ENCODE results near the gene CSNK2B.

The CSNK2B gene

DNA sequence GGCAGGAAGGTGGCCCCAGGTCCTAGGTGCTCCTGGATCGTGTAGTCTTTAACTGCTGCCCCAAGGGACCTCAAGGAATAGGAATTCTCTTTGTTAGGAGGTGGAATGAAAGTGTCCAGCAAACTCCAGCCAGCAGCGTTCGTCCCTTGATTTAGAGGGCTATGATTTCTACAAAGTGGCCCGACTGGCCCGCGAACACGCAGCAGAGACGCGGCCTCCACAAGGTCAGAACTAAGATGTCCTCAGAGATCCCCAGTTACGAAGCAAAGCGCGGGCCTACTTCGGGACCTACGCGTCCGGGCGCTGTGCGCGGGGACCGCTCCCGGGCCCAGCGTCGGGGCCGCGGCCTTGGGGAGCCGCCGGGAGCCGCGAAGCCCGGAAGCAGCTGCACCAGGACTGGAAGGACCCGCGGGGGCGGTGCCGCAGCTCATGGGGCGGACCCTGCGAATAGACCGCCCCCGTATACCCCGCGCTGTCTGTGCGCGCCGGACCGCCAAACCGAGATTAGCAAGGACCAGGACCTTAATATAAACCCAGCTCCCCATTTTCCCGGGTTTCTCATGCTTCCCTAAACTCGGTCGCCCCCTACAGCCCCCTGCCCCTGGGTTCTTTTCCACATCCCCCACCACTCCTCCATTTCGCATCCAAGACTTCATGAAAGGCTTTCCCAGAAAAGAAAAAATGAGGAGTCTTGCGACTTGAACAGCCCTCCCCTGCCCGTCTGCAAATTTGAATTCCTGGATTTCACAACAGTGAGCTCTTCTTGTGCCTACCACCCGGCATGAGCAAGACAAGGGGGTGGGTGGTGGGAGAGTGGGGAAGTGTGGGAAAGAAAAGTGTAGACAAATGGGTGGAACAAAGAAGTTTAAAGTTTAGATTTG, 5.3 kb upstream of the CSNK2B start, which contains the start of gene C6orf47:
Gene C6orf47 (minus strand): TSS at position 398 of the 881 bp plus-strand sequence. CDS start 831 bp downstream, outside the sequence.
- peak; percentile 85 for DNase-seq (ENCODE audit: low read depth)

DNA sequence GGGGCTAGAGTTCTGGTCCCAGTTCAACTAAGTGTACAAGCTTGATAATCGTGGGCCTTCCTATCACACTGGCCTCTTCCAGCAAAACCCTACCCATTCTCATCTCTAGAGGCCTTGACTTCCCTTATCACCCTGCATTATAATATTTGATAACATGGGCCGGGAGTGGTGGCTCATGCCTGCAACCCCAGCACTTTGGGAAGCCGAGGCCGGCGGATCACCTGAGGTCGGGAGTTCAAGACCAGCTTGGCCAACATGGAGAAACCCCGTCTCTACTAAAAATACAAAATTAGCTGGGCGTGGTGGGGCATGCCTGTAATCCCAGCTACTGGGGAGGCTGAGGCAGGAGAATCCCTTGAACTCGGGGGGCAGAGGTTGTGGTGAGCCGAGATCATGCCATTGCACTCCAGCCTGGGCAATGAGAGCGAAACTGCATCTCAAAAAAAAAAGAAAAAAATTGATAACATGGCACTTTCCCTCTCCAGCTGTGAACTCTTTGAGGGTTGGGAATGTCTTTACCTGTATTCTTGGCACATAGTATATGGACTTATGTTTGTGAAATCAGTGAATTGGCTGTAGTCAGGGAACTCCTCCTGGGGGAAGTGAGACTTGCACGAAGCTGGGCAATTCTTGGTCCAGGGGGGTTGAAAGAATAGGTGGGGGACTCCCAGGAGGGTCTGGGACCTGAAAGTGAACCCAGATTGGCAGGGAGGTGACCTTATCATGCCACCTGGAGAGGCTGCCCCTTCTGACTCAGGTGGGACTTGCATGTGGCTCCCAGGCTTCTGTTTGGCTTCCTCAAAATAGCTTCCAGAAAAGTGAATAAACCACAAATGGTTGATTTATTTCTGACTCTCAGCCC, 4.4 kb upstream of the CSNK2B start:
- no peak for DNase-seq (ENCODE audit: low read depth)

- DNase-seq (ENCODE audit: low read depth), result no peak
These were observed 3.7 kb upstream of the CSNK2B start for GRCh38 chr6:31662124-31662723.

- peak; percentile 69 for DNase-seq (ENCODE audit: low read depth)
These were observed 2.5 kb upstream of the CSNK2B start for GRCh38 chr6:31663126-31663960.

DNA sequence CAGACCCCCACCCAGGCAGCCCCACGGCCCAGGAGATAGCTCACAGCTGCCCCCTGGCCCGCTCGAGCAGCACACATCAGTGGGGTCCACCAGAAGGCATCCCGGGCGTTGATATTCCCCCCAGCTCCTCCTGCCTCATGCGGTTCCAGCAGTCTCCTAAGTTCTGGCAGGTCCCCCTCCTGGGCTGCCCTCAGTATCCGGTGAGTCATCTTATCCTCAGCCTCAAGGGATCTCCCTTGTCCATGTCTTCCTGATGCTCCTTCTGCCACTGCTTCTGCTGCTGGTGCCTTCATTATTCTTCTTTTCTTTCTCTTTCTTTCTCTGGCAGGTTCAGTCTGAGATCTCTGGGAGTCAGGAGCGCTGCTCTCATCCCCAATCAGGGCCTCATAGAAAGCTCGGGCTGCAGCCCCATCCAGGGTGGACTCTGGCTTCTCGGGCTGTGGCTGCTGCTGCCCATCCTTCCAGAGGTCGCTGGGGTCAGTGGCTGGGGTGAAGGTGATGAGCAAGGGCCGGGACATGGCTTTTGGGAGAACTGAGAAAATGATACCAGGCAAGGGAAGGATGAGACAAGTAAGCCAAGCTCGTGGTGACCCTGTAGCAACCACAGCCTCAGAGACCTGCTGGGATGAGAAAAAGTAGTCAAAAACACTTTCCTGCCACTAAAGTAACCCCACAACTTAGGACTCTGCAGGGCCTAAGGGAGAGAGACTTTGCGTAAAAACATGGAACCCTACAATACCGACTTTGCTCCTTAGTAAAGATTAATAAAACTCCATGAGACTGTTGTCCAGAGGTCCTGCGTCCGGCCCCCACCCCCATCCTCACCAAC, 1.7 kb upstream of the CSNK2B start:
- DNase-seq (ENCODE audit: low read depth), result peak; percentile 87

DNA sequence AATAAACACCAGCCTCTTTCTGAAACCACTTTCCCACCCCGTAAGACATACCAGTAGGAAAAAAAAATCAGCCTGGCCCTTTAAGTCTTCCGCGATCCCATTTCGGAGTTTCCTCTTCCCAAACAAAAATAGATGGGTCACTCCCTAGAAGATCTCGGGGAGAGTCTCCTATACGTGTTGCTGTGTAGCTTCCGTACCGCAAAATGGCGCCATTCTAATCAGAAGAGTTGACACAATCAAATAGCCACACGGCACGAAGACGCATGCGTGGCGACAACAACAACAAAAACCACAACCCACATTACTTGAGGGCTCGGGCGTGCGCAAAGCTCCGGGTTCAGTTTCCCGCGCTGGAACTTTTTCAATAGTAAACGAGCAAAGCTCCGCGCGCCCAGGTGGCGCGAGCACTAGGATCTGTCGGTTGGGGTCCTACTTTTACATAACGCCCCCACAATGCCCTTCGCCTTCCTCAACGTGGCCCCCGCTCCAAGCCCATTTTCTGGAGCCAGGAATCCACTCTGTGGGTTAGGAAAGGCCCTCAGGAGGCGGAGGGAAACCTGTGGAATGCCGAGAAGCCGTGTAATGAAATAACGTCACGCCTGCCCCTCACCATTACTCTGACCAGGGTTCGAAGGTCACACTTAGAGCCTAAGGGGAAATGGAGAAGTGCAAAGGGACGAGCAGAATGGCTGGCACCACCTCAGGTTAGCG, 935 bp upstream of the CSNK2B start, which contains the start of gene GPANK1:
Gene GPANK1 (minus strand): TSS at position 208 of the 711 bp plus-strand sequence. CDS start 519 bp downstream, outside the sequence.
- DNase-seq (ENCODE audit: low read depth), result peak; percentile 96

GRCh38 chr6:31666337-31666965, 571 bp downstream of the CSNK2B start:
- DNase-seq (ENCODE audit: low read depth), result peak; percentile 51

- DNase-seq (ENCODE audit: low read depth), result no peak
These were observed 3.8 kb downstream of the CSNK2B start, which contains the start of gene LY6G5B for GRCh38 chr6:31669676-31670075. Gene LY6G5B, plus strand, starts transcription at chr6:31669976. Its CDS starts 975 bp downstream, at chr6:31670951.

GRCh38 chr6:31676322-31676903, 10.5 kb downstream of the CSNK2B start:
- no peak for DNase-seq (ENCODE audit: low read depth)

GRCh38 chr6:31676904-31677303, 11.0 kb downstream of the CSNK2B start:
- no peak for DNase-seq (ENCODE audit: low read depth)

- DNase-seq (ENCODE audit: low read depth), result no peak
These were observed 12.1 kb downstream of the CSNK2B start for GRCh38 chr6:31677955-31678354.

DNA sequence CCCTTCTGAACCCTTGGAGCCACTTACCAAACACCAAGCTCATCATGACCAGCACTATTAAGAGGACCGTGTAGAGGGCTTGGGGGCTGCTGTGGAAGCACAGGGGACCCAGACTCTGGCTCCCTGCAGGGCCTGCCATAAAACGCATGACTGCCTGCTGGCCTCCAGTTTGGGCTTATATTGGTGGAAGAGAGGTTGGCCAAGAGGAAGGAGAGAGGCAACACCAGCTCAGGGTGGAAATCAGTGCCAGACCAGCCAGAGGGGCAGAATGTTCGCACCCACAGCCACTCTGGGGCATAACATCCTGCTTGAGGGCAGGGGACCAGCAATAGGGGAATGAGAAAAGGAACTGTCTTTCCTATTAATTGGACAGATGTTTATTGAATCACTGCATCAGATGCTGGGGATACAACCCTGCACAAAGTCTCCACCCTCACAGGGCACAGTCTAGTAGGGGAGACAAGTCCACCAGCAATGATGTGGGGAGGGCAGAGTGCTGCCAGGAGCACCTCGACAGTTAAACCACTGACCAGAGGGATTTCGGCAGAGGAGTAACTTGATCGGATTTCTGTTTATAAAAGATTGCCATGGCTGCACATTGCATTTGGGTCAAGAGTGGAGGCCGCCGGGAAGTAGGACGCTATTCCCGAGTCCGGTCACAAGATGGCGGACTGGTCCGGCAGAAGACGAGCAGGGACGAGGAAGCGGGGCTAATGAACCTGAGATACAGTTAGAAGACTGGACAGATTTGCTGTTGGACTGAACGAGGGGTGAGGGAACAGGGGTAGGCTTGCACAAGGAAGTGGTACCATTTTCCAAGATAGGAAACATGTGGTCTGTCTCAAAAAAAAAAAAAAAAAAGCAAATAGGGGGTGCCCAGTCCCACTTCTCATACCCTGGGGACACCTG, 14.6 kb downstream of the CSNK2B start, which contains the start of gene LY6G5C:
Gene LY6G5C (minus strand): TSS at position 842 of the 909 bp plus-strand sequence. CDS start 694 bp downstream, at position 148.
- peak; percentile 94 for DNase-seq (ENCODE audit: low read depth)

DNA sequence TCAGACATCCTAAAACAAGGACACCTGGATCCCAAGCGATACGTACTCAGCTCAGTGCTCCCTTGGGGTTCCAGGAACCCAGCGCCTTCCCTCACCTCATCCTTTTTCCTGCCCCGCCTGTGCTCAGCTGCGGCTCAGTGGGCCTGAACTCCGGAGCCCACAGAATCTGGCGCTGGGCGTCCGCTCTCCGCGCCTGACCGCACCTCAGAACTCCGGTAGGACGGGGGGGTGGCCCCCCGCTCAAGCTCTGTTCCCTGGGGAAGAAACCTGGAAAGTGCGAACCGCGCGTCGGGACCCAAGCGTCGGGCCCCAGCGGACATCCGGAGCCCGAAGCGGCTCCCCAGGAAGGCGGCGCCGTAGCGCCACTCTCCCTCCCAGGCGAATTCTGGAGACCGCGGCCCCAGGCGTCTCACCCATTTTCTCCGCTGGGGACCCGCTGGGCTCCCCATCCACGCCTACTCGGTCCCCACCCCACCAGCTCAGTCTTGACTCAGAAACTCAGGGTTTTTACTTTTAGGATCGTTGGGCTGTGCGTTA, 15.3 kb downstream of the CSNK2B start:
- DNase-seq (ENCODE audit: low read depth), result peak; percentile 29

GRCh38 chr6:31683591-31683990, 17.7 kb downstream of the CSNK2B start:
- no peak for DNase-seq (ENCODE audit: low read depth)

GRCh38 chr6:31686483-31686882, 20.6 kb downstream of the CSNK2B start:
- DNase-seq (ENCODE audit: low read depth), result no peak

DNA sequence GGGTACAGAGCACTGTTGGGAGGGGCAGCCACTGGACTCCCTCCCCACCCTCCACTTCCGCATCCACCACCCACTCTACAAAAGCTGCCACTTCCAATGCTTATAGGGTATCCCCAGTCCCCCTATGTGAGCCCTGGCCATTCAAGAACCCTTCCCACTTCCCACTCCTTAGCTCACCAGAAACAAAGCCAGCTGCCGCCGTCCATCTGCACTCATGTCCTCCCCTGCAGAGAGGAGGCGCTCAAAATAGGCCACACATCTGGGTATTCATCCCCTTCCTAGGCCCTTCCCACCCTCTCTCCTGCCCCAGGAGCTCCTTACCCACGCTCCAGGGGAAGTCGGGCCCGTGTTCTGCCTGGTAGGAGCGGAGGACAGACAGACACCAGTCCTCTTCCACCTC, 21.4 kb downstream of the CSNK2B start:
- no peak for DNase-seq (ENCODE audit: low read depth)
